Naive thymus-derived CD4-positive, alpha-beta T cell (primary cell): ENCODE data around the gene POU2AF3. TPM values are rescaled to one million over a fixed set of nuclear protein-coding genes. Genes with fewer than 3 reads are reported as not detected.
A peak's percentile ranks its signal among the peaks of the same experiment; 100 is the strongest.
"Not testable (repeated sequence)": the region's sequence is repeated elsewhere in the genome, so short reads cannot be mapped to it uniquely, and the experiment has no call there.

Experiments
- ATAC-seq: fragments of 150-1000 bp; cut with Tn5 transposase; 2 replicates; pipeline ENCODE4 v1.10.0; 2021; ENCODE audit warnings: mild to moderate bottlenecking, moderate library complexity
- CTCF ChIA-PET: fragments of 350-600 bp; sonication (Branson Sonifier 250); formaldehyde crosslinking; loops from one replicate; lab custom pipeline; 2021; ENCODE audit warnings: antibody characterized with exemption; lab: Charles Lee
- POLR2A ChIA-PET: fragments of 350-600 bp; sonication (Branson Sonifier 250); formaldehyde crosslinking; loops from one replicate; lab custom pipeline; 2021; ENCODE audit warnings: antibody characterized with exemption, inconsistent platforms; lab: Charles Lee
- DNase-seq, 9 donors: peaks; one replicate each; pipeline versions ENCODE4 v3.0.0 to v3.0.0-alpha.2; 2020 to 2022; ENCODE audit warnings: mixed read lengths in 1 of 9
- H3K27ac ChIP-seq: one replicate; pipeline ENCODE4 v1.7.0; 2013; ENCODE audit warnings: mild to moderate bottlenecking, low read depth, low read length, moderate library complexity
- H3K27me3 ChIP-seq, 2 donors: one replicate each; pipeline ENCODE4 v1.7.0; 2013; ENCODE audit warnings: low read length in 2 of 2, mild to moderate bottlenecking in 2 of 2, moderate library complexity in 2 of 2; ENCODE audit not compliant: control insufficient read depth in 2 of 2, insufficient read depth in 2 of 2
- H3K36me3 ChIP-seq, 3 experiments: 1 replicate in 2 of 3; 2 replicates in 1 of 3; pipeline ENCODE4 v1.7.0; 2013; ENCODE audit warnings: low read length in 3 of 3, mild to moderate bottlenecking in 3 of 3, moderate library complexity in 1 of 3; ENCODE audit not compliant: insufficient read depth in 3 of 3, control insufficient read depth in 2 of 3
- H3K4me1 ChIP-seq, 2 donors: one replicate each; pipeline ENCODE4 v1.7.0; 2013; ENCODE audit warnings: low read length in 2 of 2, mild to moderate bottlenecking in 2 of 2, moderate library complexity in 1 of 2; ENCODE audit not compliant: control insufficient read depth in 2 of 2, insufficient read depth in 2 of 2
- H3K4me3 ChIP-seq: 2 replicates; pipeline ENCODE4 v1.7.0; 2013; ENCODE audit warnings: mild to moderate bottlenecking, low read length
- H3K9me3 ChIP-seq, 3 experiments: 1 replicate in 2 of 3; 2 replicates in 1 of 3; pipeline ENCODE4 v1.7.0; 2013; ENCODE audit warnings: low read length in 3 of 3; ENCODE audit not compliant: control insufficient read depth in 2 of 3
- H3K27ac Mint-ChIP-seq, 9 donors: one replicate each; pipeline ENCODE4 v1.8.0; 2020 to 2022; ENCODE audit warnings: mixed read lengths in 9 of 9, mild to moderate bottlenecking in 8 of 9, moderate library complexity in 5 of 9, inconsistent platforms in 2 of 9
- H3K27me3 Mint-ChIP-seq, 5 donors: one replicate each; pipeline ENCODE4 v1.8.0; 2021 to 2022; ENCODE audit warnings: mixed read lengths in 5 of 5, mild to moderate bottlenecking in 1 of 5
- H3K36me3 Mint-ChIP-seq, 5 donors: one replicate each; pipeline ENCODE4 v1.8.0; 2020 to 2022; ENCODE audit warnings: mixed read lengths in 5 of 5, mild to moderate bottlenecking in 3 of 5, inconsistent platforms in 1 of 5
- H3K4me1 Mint-ChIP-seq, 7 donors: one replicate each; pipeline ENCODE4 v1.8.0; 2020 to 2022; ENCODE audit warnings: mixed read lengths in 7 of 7, mild to moderate bottlenecking in 3 of 7, inconsistent platforms in 1 of 7
- H3K4me3 Mint-ChIP-seq, 10 donors: one replicate each; pipeline ENCODE4 v1.8.0; 2020 to 2022; ENCODE audit warnings: mild to moderate bottlenecking in 10 of 10, mixed read lengths in 10 of 10, moderate library complexity in 6 of 10, inconsistent platforms in 2 of 10
- H3K9me3 Mint-ChIP-seq, 11 donors: one replicate each; pipeline ENCODE4 v1.8.0; 2020 to 2022; ENCODE audit warnings: mixed read lengths in 11 of 11, mild to moderate bottlenecking in 4 of 11, inconsistent platforms in 1 of 11, moderate library complexity in 1 of 11
- intact Hi-C, 2 donors: fragments of 100-400 bp; cut with micrococcal nuclease; formaldehyde crosslinking; loops; one replicate each; pipeline ENCODE4 v1.15.1; 2023
- polyA plus RNA-seq, 2 donors: library from polyadenylated mRNA; unstranded; fragments of 300-500 nt; fragmentation: Illumina TruSeq; gene quantifications; one replicate each; pipeline ENCODE4 v1.2.3, GENCODE V29; 2021
- total RNA-seq, 6 experiments: library from RNA in 5 of 6; stranded (reverse) in 5 of 6; gene quantifications; 1 replicate in 5 of 6; 2 replicates in 1 of 6; pipeline ENCODE4 v1.2.3 and lab custom pipeline; 2021 to 2026

Gene POU2AF3
- total and polyA plus RNA-seq, 7 experiments from 2014 or later = not detected

DNA sequence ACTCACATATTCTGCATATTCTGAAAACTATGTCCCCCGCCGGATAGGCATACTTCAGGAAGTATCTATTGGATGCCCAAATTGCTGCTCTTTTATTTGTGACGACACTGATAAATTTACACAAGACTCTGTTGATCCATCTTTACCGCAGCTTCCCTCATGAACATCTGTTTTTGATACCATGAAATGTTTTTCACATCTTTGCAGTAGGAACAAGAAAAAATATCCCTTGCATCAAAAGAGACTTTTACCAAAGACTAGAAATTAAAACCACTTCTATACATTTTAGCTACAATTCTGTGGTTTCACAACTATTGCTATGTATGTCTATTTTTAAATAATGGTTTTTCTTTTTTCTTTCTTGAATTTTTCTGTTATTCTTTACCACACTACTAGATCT is 37.5 kb upstream of the POU2AF3 start:
- CTCF ChIA-PET = no interaction called here
- peaks cover 27 to 44% (median 34%) of the 10 kb centered on the region in 5 donors for H3K27me3 Mint-ChIP-seq
- no peaks in the 10 kb centered on the region for H3K9me3 ChIP-seq
- no peak overlapping the region for H3K4me3 Mint-ChIP-seq
- no peak for ATAC-seq
- no peak overlapping the region for H3K27ac Mint-ChIP-seq
- DNase-seq = no peak
- H3K4me1 ChIP-seq = no peaks in the 10 kb centered on the region
- H3K4me1 Mint-ChIP-seq = peaks cover 0 to 2% (median 0%) of the 10 kb centered on the region in 7 donors
- H3K4me3 ChIP-seq = no peak overlapping the region
- no peaks in the 10 kb centered on the region for H3K36me3 ChIP-seq
- POLR2A ChIA-PET = no interaction called here
- no peaks in the 10 kb centered on the region for H3K27me3 ChIP-seq
- intact Hi-C loops = no loop called here
- no peaks in the 10 kb centered on the region for H3K36me3 Mint-ChIP-seq
- H3K27ac ChIP-seq = no peak overlapping the region
- H3K9me3 Mint-ChIP-seq = no peaks in the 10 kb centered on the region

GRCh38 chr11:111264646-111265045 is 33.7 kb upstream of the POU2AF3 start:
- ATAC-seq = no peak
- no peak overlapping the region for H3K4me3 ChIP-seq
- no peaks in the 10 kb centered on the region for H3K9me3 Mint-ChIP-seq
- H3K36me3 Mint-ChIP-seq = no peaks in the 10 kb centered on the region
- ChIA-PET CTCF (no interaction called here), POLR2A (no interaction called here)
- no peaks in the 10 kb centered on the region for H3K4me1 ChIP-seq
- no peaks in the 10 kb centered on the region for H3K36me3 ChIP-seq
- H3K27me3 ChIP-seq = no peaks in the 10 kb centered on the region
- intact Hi-C loops = no loop called here
- H3K4me1 Mint-ChIP-seq = peaks cover 0 to 2% (median 0%) of the 10 kb centered on the region in 7 donors
- no peak overlapping the region for H3K27ac ChIP-seq
- DNase-seq = no peak
- H3K27ac Mint-ChIP-seq = no peak overlapping the region
- H3K4me3 Mint-ChIP-seq = no peak overlapping the region
- no peaks in the 10 kb centered on the region for H3K9me3 ChIP-seq
- H3K27me3 Mint-ChIP-seq = peaks cover 25 to 41% (median 29%) of the 10 kb centered on the region in 5 donors

DNA sequence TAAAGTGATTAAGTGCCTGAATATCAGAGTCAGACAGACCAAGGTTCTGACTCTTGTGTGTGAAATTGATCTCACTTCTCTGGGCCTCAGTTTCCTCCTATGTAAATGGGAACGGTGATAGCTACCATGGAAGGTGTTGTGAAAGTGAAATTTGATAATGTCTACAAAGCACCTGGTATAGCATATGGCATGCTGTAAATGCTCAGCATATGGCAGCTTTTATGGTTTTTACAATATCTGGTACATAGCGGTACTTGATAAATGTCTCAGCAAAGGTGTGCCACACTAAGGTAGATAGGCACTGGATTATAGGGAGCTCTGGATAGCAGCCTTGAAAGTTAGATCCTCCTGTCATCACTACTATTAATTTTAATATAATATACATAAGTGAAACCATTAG is 32.9 kb upstream of the POU2AF3 start:
- POLR2A ChIA-PET = no interaction called here
- no peaks in the 10 kb centered on the region for H3K4me1 ChIP-seq
- H3K4me3 Mint-ChIP-seq = no peak overlapping the region
- H3K27ac ChIP-seq = no peak overlapping the region
- intact Hi-C loops = no loop called here
- DNase-seq = no peak
- H3K27me3 ChIP-seq = no peaks in the 10 kb centered on the region
- no peaks in the 10 kb centered on the region for H3K9me3 ChIP-seq
- no peak overlapping the region for H3K27ac Mint-ChIP-seq
- H3K27me3 Mint-ChIP-seq = peaks cover 22 to 39% (median 26%) of the 10 kb centered on the region in 5 donors
- CTCF ChIA-PET = no interaction called here
- ATAC-seq = no peak
- H3K4me3 ChIP-seq = no peak overlapping the region
- H3K36me3 Mint-ChIP-seq = no peaks in the 10 kb centered on the region
- peaks cover 0 to 2% (median 0%) of the 10 kb centered on the region in 7 donors for H3K4me1 Mint-ChIP-seq
- no peaks in the 10 kb centered on the region for H3K9me3 Mint-ChIP-seq
- H3K36me3 ChIP-seq = no peaks in the 10 kb centered on the region

GRCh38 chr11:111268303-111268702 is 30.0 kb upstream of the POU2AF3 start:
- H3K27ac ChIP-seq, intact Hi-C loops, DNase-seq, CTCF ChIA-PET, H3K27ac Mint-ChIP-seq, H3K27me3 ChIP-seq, H3K9me3 Mint-ChIP-seq, POLR2A ChIA-PET, H3K4me1 Mint-ChIP-seq, H3K4me3 ChIP-seq, H3K36me3 Mint-ChIP-seq, H3K4me3 Mint-ChIP-seq, H3K9me3 ChIP-seq, H3K4me1 ChIP-seq, ATAC-seq, H3K36me3 ChIP-seq: not testable (repeated sequence)
- H3K27me3 Mint-ChIP-seq = peaks cover 9 to 22% (median 14%) of the 10 kb centered on the region in 5 donors

GRCh38 chr11:111269146-111269868 is 29.0 kb upstream of the POU2AF3 start:
- H3K4me3 ChIP-seq = no peak overlapping the region
- no peaks in the 10 kb centered on the region for H3K27me3 ChIP-seq
- H3K9me3 ChIP-seq = no peaks in the 10 kb centered on the region
- H3K4me1 ChIP-seq = no peaks in the 10 kb centered on the region
- intact Hi-C loops = no loop called here
- H3K36me3 ChIP-seq = no peaks in the 10 kb centered on the region
- Mint-ChIP-seq H3K4me3 (no peak overlapping the region), H3K27me3 (peaks cover 2 to 19% (median 10%) of the 10 kb centered on the region in 5 donors), H3K36me3 (no peaks in the 10 kb centered on the region), H3K4me1 (peaks cover 0 to 6% (median 5%) of the 10 kb centered on the region in 7 donors), H3K27ac (no peak overlapping the region), H3K9me3 (peaks cover 0 to under 1% (median 0%) of the 10 kb centered on the region in 11 donors)
- ATAC-seq (no peak), DNase-seq (no peak)
- POLR2A ChIA-PET = no interaction called here
- no peak overlapping the region for H3K27ac ChIP-seq
- CTCF ChIA-PET = no interaction called here

DNA sequence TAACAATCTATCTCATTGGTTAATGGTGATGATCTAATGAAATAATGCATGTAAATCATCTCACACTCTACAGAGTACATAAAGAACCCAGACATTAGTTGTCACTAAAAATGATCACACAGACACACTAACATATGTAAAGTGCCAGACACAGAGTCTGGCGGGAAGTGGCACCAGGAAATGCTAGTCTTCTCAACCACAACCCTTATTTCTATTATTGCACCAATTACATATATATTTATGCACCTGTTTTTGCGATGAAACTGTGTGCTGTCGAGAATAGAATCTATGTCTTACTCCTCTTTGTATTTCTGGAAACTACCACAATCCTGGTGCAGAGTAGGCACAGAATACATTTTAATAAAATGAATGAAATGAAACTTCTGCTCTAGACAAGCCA is 25.9 kb upstream of the POU2AF3 start:
- no peaks in the 10 kb centered on the region for H3K4me1 ChIP-seq

More for the DNA sequence above, 25.9 kb upstream of the POU2AF3 start:
- no peak overlapping the region for H3K27ac Mint-ChIP-seq
- peaks cover 0 to 1% (median 0%) of the 10 kb centered on the region in 11 donors for H3K9me3 Mint-ChIP-seq
- CTCF ChIA-PET = no interaction called here
- no peaks in the 10 kb centered on the region for H3K36me3 ChIP-seq
- H3K4me3 Mint-ChIP-seq = peak overlapping the region in 1 of 10 donors; percentile 10
- POLR2A ChIA-PET = no interaction called here
- intact Hi-C loops = no loop called here
- no peaks in the 10 kb centered on the region for H3K27me3 ChIP-seq
- H3K27me3 Mint-ChIP-seq = peaks cover 6 to 28% (median 13%) of the 10 kb centered on the region in 5 donors
- DNase-seq (no peak), ATAC-seq (no peak)
- no peak overlapping the region for H3K27ac ChIP-seq
- H3K4me3 ChIP-seq = no peak overlapping the region
- H3K4me1 Mint-ChIP-seq = peaks cover 0 to 6% (median 4%) of the 10 kb centered on the region in 7 donors
- H3K36me3 Mint-ChIP-seq = no peaks in the 10 kb centered on the region
- no peaks in the 10 kb centered on the region for H3K9me3 ChIP-seq
